HEK293 (cell line): ENCODE measurements around the gene ENTREP3.
"Not testable (repeated sequence)": the region's sequence is repeated elsewhere in the genome, so short reads cannot be mapped to it uniquely, and the experiment has no call there.

Experiments
- CTCF ChIA-PET: fragments of 350-600 bp; formaldehyde crosslinking; extraction: SDS; loops from one replicate; lab custom pipeline; 2021; ENCODE audit warnings: antibody characterized with exemption; lab: Yijun Ruan, JAX
- POLR2A ChIA-PET: fragments of 300-600 bp; formaldehyde crosslinking; extraction: SDS; loops from one replicate; lab custom pipeline; 2020; ENCODE audit warnings: antibody characterized with exemption, inconsistent platforms; lab: Yijun Ruan, JAX
- H3K27ac ChIP-seq: fragments of 200-500 bp; sonication (Bioruptor generic); 2 replicates; pipeline ENCODE4 v1.5.1; 2014; ENCODE audit warnings: low read depth, low read length, control low read depth, inconsistent platforms; ENCODE audit errors: extremely low read depth
- H3K36me3 ChIP-seq, 2 experiments: fragments of 200-500 bp in 1 of 2; sonication (Bioruptor generic) in 1 of 2; 1 replicate in 1 of 2; 2 replicates in 1 of 2; pipeline ENCODE4 v1.5.1; 2014 to 2017; ENCODE audit warnings: inconsistent platforms in 2 of 2, low read length in 2 of 2; ENCODE audit not compliant: control insufficient read depth in 2 of 2, insufficient read depth in 1 of 2
- H3K4me1 ChIP-seq: fragments of 200-500 bp; sonication (Bioruptor generic); 2 replicates; pipeline ENCODE4 v1.5.1; 2014; ENCODE audit warnings: mild to moderate bottlenecking, low read length, inconsistent platforms; ENCODE audit not compliant: control insufficient read depth, insufficient read depth
- H3K4me3 ChIP-seq: 2 replicates; pipeline ENCODE4 v1.5.1; 2011; ENCODE audit warnings: low read depth, mild to moderate bottlenecking, control low read depth, low read length, moderate library complexity
- H3K9me3 ChIP-seq: fragments of 200-500 bp; sonication (Bioruptor generic); 2 replicates; pipeline ENCODE4 v1.5.1; 2014; ENCODE audit warnings: low read depth, low read length, inconsistent platforms; ENCODE audit not compliant: control insufficient read depth, insufficient read depth
- PRDM2 ChIP-seq: fragments of 450-650 bp; formaldehyde crosslinking; IDR thresholded peaks from 2 replicates; pipeline ENCODE4 v1.5.1; 2016; ENCODE audit warnings: missing biosample characterization, missing genetic modification characterization, borderline replicate concordance
- ZBTB1 ChIP-seq: fragments of 450-650 bp; formaldehyde crosslinking; IDR thresholded peaks from 2 replicates; pipeline ENCODE4 v1.5.1; 2016; ENCODE audit warnings: missing biosample characterization, missing genetic modification characterization
- ZBTB6 ChIP-seq: fragments of 450-650 bp; formaldehyde crosslinking; IDR thresholded peaks from 2 replicates; pipeline ENCODE4 v1.5.1; 2017; ENCODE audit warnings: missing biosample characterization, missing genetic modification characterization
- ZNF138 ChIP-seq: fragments of 450-650 bp; formaldehyde crosslinking; IDR thresholded peaks from 2 replicates; pipeline ENCODE4 v1.5.1; 2016; ENCODE audit warnings: missing biosample characterization, missing genetic modification characterization, borderline replicate concordance
- ZNF18 ChIP-seq: fragments of 450-650 bp; formaldehyde crosslinking; IDR thresholded peaks from 2 replicates; pipeline ENCODE4 v1.5.1; 2016; ENCODE audit warnings: missing biosample characterization, missing genetic modification characterization
- ZNF37A ChIP-seq: fragments of 450-650 bp; IDR thresholded peaks from 2 replicates; pipeline ENCODE4 v1.5.1; 2018; ENCODE audit warnings: missing biosample characterization, missing genetic modification characterization
- ZNF529 ChIP-seq: fragments of 450-650 bp; formaldehyde crosslinking; IDR thresholded peaks from 2 replicates; pipeline ENCODE4 v1.5.1; 2017; ENCODE audit warnings: missing genetic modification characterization, missing biosample characterization; ENCODE audit not compliant: insufficient replicate concordance
- ZNF585B ChIP-seq: fragments of 450-650 bp; formaldehyde crosslinking; IDR thresholded peaks from 2 replicates; pipeline ENCODE4 v1.5.1; 2016; ENCODE audit warnings: missing biosample characterization, missing genetic modification characterization
- ZNF626 ChIP-seq: fragments of 450-650 bp; sonication (Bioruptor Pico); formaldehyde crosslinking; IDR thresholded peaks from 2 replicates; pipeline ENCODE4 v1.5.1; 2018; ENCODE audit warnings: missing biosample characterization, missing genetic modification characterization, inconsistent platforms

ENTREP3 gene

GRCh38 chr1:155226188-155226909 lies 28.9 kb downstream of the ENTREP3 start (continued):
- TF ChIP-seq ZNF18 (tag by site-specific recombination) (0 out of 2 replicates have a peak, but pooled peaks have one; percentile 68), ZBTB6 (no peak), ZNF529 (tag by site-specific recombination) (no peak), ZNF626 (tag by site-specific recombination) (no peak)
- TF ChIP-seq, all 188 proteins: peak for 23

- H3K9me3 ChIP-seq, H3K36me3 ChIP-seq, H3K4me1 ChIP-seq, H3K27ac ChIP-seq, H3K4me3 ChIP-seq: not testable (repeated sequence)
- POLR2A ChIA-PET, result interaction anchor here (1.1 kb wide), 1 partner anchor 17 kb away, joined by 6 read pairs; the partner anchor contains the start of gene MTX1
- CTCF ChIA-PET, result interaction anchor here (0.6 to 2.9 kb wide), 9 partner anchors 16 to 246 kb away, joined by 3 to 18 read pairs (median 3); partner anchors contain the start of gene HCN3
These were observed 29.9 kb downstream of the ENTREP3 start for GRCh38 chr1:155225404-155225759.

DNA sequence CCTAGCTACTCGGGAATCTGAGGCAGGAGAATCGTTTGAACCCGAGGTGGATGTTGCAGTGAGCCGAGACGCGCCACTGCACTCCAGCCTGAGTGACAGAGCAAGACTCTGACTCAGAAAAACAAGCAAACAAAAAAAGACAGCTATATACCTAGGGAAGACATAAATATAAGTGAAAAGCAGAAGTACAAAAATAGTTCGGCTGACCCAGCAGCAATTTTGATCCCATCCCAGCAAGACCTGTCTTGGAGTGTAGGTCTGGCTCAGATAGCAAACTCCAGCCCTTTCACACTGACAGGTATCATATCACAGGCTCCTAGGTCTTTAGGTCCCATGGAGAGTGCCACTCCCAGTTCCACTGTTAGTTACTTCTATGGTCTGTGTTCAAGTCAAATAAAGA lies 32.2 kb downstream of the ENTREP3 start:
- ChIA-PET POLR2A (no interaction called here), CTCF (interaction anchor here (0.6 to 2.9 kb wide), 5 partner anchors 16 to 100 kb away, joined by 3 to 16 read pairs (median 3); partner anchors contain the start of gene KRTCAP2)
- no peak overlapping the region for H3K27ac ChIP-seq

DNA sequence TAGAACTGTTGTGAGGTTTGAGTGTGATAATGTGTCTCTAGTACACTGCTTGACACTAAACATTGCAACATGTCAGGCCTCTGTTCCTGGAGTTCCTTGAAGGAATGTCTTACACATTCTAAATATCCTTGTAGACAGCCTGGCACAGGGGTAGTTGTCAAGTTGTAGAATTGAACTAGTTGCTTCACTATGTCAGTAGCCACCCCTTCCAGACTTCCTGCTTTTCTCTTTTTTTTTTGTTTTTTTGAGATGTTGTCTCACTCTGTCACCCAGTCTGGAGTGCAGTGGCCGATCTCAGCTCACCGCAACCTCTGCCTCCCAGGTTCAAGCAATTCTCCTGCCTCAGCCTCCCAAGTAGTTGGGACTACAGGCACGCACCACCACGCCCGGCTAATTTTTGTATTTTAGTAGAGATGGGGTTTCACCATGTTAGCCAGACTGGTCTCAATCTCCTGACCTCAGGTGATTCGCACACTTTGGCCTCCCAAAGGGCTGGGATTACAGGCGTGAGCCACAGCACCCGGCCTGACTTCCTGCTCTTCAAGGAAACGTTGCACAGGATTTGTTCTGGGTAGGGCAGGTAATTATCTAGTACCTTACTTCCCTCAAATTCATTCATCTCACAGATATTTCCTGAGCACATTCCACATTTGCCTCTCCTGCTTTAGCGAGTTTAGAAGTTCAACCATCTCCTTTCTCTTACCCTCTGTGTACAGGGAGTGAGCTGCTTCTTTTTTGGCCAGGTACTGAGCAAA lies 34.9 kb downstream of the ENTREP3 start:
- POLR2A ChIA-PET, H3K4me1 ChIP-seq, H3K27ac ChIP-seq, H3K9me3 ChIP-seq, H3K4me3 ChIP-seq: not testable (repeated sequence)
- peaks cover 0 to 12% of the 10 kb centered on the region in 2 experiments; a peak in 1 of 3 replicates for H3K36me3 ChIP-seq
- CTCF ChIA-PET, result interaction anchor here (1.0 kb wide), 1 partner anchor 30 kb away, joined by 3 read pairs; no protein-coding TSS in a partner anchor

More for the DNA sequence above, 32.2 kb downstream of the ENTREP3 start:
- Histone ChIP-seq H3K9me3 (no peaks in the 10 kb centered on the region), H3K4me1 (peaks cover 3% of the 10 kb centered on the region), H3K36me3 (no peaks in the 10 kb centered on the region), H3K4me3 (no peak overlapping the region)
- TF ChIP-seq ZBTB1 (no peak), ZNF138 (tag by site-specific recombination) (no peak), ZNF37A (tag by site-specific recombination) (no peak), ZNF585B (tag by site-specific recombination) (no peak), PRDM2 (tag by site-specific recombination) (no peak)
